ENCODE results near the gene GNG14.

- TF ChIP-seq CTCF (IDR thresholded peaks at IDR 0.05; ENCODE audit: extremely low read depth in 1 of 2, insufficient read depth in 1 of 2, low read depth in 1 of 2, low read length in 2 of 2) (no peak), POLR2A (IDR thresholded peaks at IDR 0.05; ENCODE audit: low read depth, low read length) (no peak), GATA2 (IDR thresholded peaks at IDR 0.05; ENCODE audit: insufficient read depth, insufficient read length, low read depth, low read length) (no peak), EZH2 (IDR thresholded peaks at IDR 0.05; ENCODE audit: borderline replicate concordance, low read depth, low read length, severe bottlenecking) (no peak)
Measured at GRCh38 chr19:12721656-12722565, 34.1 kb downstream of the GNG14 start.

All from endothelial cell of umbilical vein (primary cell).